NCI-H2196 treated with DMSO at 0.1 percent for 48 hours (cell line): ENCODE measurements around the gene ZNF761.

Experiments used
- DNase-seq: peaks from one replicate; lab custom pipeline; 2025; ENCODE audit not compliant: unreplicated experiment; lab: John Stamatoyannopoulos, UW

Gene ZNF761

GRCh38 chr19:53506728-53507127 is 74.9 kb downstream of the ZNF761 start:
- no peak for DNase-seq
